ENCODE data around the gene NINJ2. TPM values are rescaled to one million over a fixed set of nuclear protein-coding genes. Genes with fewer than 3 reads are reported as not detected.

Gene NINJ2
- polyA plus RNA-seq, 2 of the 4 experiments (the other 2 are of a cell fraction) = 0.76 to 1.2 TPM

- TF ChIP-seq SMC3 (IDR thresholded peaks at IDR 0.05) = no peak
- no peak for TF ChIP-seq JUNB (IDR thresholded peaks at IDR 0.05)
- no peak for TF ChIP-seq HMGXB4 (CRISPR knock-in tag; IDR thresholded peaks at IDR 0.05; ENCODE audit: borderline replicate concordance)
Measured at GRCh38 chr12:608921-609320, 54.3 kb downstream of the NINJ2 start (continued).

GRCh38 chr12:608413-608812 lies 54.8 kb downstream of the NINJ2 start:
- no peak for FAIRE-seq

More at GRCh38 chr12:608413-608812, 54.8 kb downstream of the NINJ2 start:
- ChIA-PET POLR2A (no interaction called here), CTCF (interaction anchor here (1.2 to 6.3 kb wide), 5 partner anchors 18 to 143 kb away, joined by 3 to 34 read pairs (median 4); partner anchors contain the start of gene WNK1)
- Histone ChIP-seq H3K4me3 (no peak overlapping the region), H3K9me3 (no peaks in the 10 kb centered on the region), H3K27ac (no peak overlapping the region), H3K4me2 (no peak overlapping the region), H3K4me1 (peaks cover 12% of the 10 kb centered on the region)
- WGBS (ENCODE audit: missing lambda C conversion rate) = 92% methylated on average over 3 of the region's 3 CpGs
- no peak for TF ChIP-seq RCOR1 (IDR thresholded peaks at IDR 0.05; ENCODE audit: low read depth, low read length)
- no peak for TF ChIP-seq ELK1 (IDR thresholded peaks at IDR 0.05; ENCODE audit: low read depth, low read length)
- no peak for TF ChIP-seq HEYL (CRISPR knock-in tag; IDR thresholded peaks at IDR 0.05)
- no peak for TF ChIP-seq EHF (CRISPR knock-in tag; IDR thresholded peaks at IDR 0.05)
- no peak for TF ChIP-seq CBX8 (IDR thresholded peaks at IDR 0.05)
- TF ChIP-seq USF2 (IDR thresholded peaks at IDR 0.05) = no peak
- no peak for TF ChIP-seq MYC (IDR thresholded peaks at IDR 0.05; ENCODE audit: borderline replicate concordance, low read length)
- TF ChIP-seq PHF8 (IDR thresholded peaks at IDR 0.05; ENCODE audit: borderline replicate concordance, low read depth) = no peak
- TF ChIP-seq ZFP36 (IDR thresholded peaks at IDR 0.05; ENCODE audit: borderline replicate concordance, partially characterized antibody) = no peak
- no peak for TF ChIP-seq GATA3 (IDR thresholded peaks at IDR 0.05; ENCODE audit: borderline replicate concordance)
- TF ChIP-seq REST (IDR thresholded peaks at IDR 0.05) = no peak
- ATAC-seq = no peak
- no peak for DNase-seq (ENCODE audit: low read depth in 1 of 2, low spot score in 1 of 2)

All from A549 (cell line).